GM10266 (cell line): ENCODE data around the gene SSTR4.
A peak's percentile ranks its signal among the peaks of the same experiment; 100 is the strongest.

Experiments
- DNase-seq: peaks from one replicate; pipeline ENCODE4 v3.0.0; 2012; ENCODE audit errors: extremely low spot score
- TF ChIP-seq, protein P1 (sequence below): IDR thresholded peaks from 2 replicates; pipeline ENCODE4 v1.5.1; 2012; ENCODE audit warnings: mild to moderate bottlenecking, low read depth; ENCODE audit not compliant: control insufficient read depth, insufficient read depth; ENCODE audit errors: missing control alignments

The SSTR4 gene

DNA sequence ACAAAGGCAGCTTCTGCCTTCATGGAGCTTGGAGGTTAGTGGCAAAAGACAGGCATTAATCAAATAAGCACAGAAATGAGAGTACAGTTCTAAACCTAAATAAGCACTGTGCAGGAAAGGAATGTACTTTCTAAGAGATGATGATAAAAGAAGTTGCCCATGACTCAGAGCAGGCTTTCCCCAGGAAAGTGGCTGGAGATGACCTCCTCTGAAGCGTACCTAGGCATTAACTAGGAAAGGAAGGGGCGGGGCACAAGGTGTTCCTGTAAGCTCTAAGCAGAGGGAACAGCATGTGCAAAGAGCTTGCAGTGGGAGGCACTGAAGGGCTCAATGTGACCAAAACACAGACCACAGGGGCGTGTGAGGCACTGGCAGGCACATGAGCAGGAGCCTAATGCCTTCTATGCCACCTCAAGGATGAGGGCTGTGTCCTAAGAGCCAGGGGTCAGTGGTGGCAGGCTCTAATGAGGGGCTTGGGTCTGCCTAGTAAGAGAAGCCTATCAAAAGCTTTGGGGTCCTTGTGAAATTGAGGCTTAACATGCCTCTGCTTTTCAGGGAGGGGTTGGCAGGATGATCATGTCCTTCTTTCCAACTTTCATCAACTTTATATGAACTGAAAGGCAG is 4.9 kb downstream of the SSTR4 start:
- TF ChIP-seq, protein P1, sequence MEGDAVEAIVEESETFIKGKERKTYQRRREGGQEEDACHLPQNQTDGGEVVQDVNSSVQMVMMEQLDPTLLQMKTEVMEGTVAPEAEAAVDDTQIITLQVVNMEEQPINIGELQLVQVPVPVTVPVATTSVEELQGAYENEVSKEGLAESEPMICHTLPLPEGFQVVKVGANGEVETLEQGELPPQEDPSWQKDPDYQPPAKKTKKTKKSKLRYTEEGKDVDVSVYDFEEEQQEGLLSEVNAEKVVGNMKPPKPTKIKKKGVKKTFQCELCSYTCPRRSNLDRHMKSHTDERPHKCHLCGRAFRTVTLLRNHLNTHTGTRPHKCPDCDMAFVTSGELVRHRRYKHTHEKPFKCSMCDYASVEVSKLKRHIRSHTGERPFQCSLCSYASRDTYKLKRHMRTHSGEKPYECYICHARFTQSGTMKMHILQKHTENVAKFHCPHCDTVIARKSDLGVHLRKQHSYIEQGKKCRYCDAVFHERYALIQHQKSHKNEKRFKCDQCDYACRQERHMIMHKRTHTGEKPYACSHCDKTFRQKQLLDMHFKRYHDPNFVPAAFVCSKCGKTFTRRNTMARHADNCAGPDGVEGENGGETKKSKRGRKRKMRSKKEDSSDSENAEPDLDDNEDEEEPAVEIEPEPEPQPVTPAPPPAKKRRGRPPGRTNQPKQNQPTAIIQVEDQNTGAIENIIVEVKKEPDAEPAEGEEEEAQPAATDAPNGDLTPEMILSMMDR: no peak
- DNase-seq: no peak

DNA sequence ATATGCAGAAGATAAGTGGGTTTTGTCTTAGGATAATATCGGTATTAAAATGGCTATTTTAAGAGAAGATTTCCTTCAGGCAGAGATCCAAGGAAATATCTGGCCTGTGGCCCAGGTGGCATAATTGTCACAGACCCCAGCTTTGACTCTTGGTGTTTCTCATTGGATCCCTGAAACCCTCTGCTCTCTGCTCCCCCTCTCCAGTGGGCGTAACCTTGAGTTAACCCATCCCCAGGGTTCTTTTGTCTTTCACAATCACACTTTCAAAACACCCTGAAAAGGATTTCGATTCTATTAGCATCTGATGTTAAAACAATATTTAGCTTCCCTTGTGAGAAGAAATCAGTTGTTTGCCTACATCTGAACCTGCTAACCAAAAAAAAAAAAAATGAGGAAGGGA is 7.2 kb downstream of the SSTR4 start:
- DNase-seq: no peak
- TF ChIP-seq, protein P1: no peak

DNA sequence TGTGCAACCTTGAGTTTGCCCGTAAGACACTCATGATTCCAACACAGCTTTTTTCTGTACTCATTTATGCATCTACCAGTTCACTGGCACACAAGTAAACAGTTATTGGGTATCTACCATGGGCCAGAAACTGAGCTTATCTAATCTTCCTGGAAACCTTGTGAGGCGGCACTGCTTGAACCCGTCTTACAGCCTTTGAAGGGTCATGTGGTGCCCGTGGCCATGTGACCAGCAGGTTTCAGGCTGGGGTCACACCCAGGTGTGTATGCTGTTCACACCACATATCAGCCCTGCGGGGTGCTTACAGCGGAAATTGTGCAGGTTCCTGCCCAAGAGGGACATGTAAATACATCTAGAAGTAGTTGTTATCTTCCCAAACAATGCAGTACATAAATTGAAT is 8.3 kb downstream of the SSTR4 start:
- TF ChIP-seq, protein P1: no peak
- no peak for DNase-seq

DNA sequence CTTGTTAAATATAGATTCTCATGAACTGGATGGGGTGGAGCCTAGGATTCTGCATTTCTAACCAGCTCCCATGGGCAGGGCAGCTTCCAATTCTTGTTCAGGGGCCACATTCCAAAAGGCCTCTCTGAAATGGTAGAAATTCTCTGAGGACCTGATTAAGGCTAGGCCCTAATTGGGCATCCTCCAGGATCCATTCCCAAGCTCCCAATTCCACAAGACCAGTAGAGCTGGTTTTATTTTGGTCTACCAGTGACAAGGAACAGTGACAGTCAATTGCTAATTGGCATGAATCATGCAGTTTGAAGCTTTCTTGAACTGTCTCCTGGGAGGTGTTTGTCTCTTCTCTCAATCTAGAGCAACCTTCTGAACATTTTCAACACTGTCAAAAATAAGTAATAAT is 11.3 kb downstream of the SSTR4 start:
- no peak for DNase-seq

DNA sequence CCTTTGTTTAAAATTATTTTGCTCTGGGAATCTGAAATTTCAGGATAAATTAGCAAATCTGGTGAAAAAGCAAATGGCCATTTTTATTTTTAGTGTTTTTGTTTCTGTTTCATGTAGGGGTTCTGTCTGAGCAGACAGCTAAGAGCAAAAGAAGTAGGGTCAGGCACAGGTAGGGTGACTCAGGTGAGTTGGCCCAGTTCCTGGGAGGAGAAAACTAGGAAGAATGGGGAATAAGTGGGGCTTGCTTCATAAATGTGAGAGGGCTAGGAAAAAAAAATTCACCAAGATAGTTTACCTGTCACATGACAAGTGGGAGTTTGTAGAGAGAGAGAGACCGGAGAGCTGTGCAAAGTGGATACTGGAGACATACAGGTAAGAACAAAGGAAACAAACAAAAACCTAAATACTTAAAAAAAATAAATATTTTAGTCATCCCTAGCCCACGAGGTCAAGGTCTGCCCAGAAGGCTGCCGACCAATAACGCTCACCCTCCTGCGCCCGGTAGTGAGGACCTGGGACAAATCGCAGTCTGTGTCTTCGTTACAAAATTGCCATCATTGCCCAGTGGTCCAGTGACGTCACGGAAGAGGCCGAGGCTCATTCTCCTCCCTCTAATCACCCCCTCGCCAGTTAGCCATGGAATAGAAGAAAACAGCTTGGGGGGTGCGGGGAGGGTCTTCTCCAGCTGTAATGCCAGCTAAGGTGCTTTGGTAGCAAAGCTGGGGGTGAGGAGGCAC is 12.1 kb downstream of the SSTR4 start:
- no peak for DNase-seq
- TF ChIP-seq, protein P1: no peak

More for the DNA sequence above, 11.3 kb downstream of the SSTR4 start:
- TF ChIP-seq, protein P1: no peak

DNA sequence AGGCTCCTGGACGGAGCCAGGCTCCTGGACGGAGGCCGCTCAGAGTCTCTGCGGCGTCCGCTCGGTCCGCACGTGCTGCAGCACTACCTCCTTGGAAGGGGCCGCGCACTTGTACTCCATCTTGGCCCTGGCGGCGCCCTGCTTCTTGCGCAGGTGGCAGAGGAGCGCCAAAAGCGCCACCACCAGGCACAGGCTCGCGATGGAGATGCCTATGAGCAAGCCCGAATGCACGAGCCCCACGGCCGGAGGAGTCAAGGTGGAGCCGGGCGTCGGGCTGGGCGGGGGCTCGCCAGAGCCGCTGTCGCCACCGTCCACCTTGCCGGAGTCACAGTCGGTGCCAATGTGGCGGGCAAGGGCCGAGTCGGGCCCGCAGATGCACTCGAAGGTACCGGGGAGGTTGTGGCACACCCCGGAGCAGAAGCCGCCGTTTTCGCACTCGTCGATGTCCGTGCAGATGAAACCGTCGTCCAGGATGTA is 12.7 kb downstream of the SSTR4 start:
- DNase-seq: no peak
- TF ChIP-seq, protein P1: no peak

DNA sequence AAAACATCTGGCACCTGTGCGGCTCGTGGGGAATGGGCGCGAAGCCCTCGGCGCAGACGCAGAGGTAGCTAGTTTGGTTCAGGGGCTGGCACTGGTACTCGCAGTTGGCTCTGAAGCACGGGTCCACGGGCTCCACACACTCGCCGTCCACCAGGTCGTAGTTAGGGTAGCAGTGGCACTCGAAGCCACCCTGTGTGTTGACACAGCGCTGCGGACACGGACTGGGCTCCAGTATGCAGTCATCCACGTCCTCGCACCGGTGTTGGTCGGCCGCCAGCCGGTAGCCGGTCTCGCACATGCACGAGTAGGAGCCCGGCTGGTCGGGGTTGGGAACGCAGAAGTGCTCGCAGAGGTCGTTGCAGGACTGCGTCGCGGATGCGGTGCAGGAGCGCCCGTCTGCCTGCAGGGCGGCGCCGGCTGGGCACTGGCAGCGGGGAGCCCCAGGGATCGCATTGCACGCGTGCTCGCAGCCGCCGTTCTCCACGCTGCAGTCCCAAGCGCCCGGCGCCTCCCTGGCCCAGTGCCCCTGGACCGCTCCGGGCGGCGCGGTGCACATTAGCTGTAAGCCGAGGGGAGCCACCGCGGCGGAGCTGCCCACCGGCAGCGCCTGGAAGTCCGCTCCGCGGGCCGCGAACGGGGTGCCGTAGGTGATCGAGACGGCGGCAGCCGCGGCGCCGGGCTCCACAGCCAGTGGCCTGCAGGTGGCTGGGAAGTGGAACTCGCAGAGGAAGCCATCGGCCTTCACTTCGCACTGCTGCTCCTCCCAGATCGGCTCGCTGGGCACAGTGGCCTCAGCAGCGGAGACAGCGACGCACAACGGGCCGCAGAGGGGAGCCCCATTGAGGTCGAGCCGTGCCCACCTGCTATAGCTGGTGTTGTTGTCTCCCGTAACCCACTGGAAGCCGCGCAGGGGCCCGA is 13.4 kb downstream of the SSTR4 start:
- TF ChIP-seq, protein P1: peak; percentile 15
- DNase-seq: no peak
